GM19099 (cell line): Measurements from ENCODE around the gene MEMO1.

Experiments
- POLR2A ChIP-seq: IDR thresholded peaks from 3 replicates; pipeline ENCODE4 v1.6.1; 2011; ENCODE audit warnings: low read depth; ENCODE audit not compliant: insufficient read length; ENCODE audit errors: extremely low read depth

The MEMO1 gene

DNA sequence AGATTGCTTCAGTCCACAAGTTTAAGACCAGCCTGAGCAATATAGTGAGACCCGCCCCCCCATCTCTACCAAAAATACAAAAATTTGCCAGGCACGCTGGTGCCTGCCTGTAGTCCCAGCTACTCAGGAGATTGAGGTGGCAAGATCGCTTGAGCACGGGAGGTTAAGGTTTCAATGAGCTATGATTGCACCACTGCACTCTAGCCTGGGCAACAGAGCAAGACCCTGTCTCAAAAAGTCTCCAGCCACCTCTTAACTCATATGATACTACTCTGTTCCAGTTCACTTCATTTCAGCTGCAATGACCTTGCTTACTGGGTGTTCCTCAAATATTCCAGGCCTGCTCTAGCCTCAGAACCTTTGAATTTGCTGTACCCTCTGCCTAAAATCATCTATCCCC, 11.4 kb downstream of the MEMO1 start:
- TF ChIP-seq POLR2A: no peak

DNA sequence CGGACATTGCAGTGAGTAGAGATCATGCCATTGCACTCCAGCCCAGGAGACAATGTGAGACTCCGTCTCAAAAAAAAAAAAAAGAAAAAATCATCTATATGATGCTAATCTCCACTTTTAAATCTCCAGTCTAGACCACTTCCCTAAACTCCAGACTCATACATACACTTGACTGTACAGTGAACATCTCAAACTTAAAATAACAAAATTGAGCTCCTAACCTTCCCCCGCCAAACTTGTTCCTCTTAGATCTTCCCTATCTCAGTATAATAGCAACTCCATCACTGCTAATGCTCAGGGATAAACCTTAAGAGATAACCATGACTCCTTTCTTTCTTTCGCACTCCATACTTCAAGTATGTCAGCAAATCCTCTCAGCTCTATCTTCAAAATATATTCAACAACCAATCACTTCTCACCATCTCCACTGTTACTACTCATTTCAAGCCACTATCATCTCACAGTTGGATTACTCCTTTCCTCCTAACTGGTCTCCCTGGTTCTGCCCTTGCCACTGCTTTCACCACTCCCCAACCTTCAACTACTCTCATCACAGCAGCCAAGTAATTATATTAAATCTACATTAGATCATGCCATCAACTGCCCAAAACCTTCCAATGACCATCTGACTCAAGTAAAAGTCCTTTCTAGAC, 12.0 kb downstream of the MEMO1 start:
- TF ChIP-seq POLR2A: no peak

DNA sequence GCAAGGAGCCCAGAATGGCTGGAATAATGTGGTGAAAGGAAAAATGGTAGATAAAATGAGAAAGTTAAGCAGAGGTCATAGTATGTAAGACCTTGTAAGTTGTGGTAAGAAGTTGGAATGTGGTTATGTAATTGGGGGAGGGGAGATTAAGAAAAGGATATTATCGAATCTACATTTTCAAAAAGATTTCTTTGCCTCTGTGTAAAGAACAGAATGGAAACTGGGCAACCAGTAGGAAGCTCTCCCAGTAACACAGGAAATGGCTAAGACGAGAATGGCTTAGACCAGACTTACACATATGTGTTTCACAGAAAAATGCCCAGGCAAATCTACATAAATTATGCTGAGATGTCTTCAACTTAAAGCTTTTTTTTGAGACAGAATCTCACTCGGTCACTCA, 13.2 kb downstream of the MEMO1 start:
- no peak for TF ChIP-seq POLR2A

DNA sequence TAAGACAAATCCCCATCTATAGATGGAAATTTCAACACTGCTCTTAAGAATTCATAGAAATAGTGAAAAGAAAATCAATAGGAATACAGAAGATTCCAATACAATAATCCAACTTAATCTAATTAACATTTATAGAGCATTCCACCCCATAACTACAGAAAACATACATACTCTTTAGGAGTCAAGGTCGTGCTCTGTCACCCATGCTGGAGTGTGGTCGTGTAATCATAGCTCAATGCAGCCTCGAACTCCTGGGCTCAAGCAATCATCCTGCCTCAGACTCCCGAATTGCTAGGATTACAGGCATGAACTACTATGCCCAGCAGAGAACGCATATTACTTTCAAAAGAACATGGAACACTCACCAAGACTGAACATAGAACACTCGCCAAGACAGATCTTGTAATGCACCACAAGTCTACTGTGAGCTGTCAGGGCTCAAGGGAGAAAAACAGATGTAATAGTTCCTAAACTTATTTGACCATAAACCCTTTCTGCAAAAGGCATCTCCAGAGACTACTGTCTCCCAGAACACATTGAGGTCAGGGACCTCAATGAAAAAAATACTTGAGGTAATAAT, 14.1 kb downstream of the MEMO1 start:
- no peak for TF ChIP-seq POLR2A

DNA sequence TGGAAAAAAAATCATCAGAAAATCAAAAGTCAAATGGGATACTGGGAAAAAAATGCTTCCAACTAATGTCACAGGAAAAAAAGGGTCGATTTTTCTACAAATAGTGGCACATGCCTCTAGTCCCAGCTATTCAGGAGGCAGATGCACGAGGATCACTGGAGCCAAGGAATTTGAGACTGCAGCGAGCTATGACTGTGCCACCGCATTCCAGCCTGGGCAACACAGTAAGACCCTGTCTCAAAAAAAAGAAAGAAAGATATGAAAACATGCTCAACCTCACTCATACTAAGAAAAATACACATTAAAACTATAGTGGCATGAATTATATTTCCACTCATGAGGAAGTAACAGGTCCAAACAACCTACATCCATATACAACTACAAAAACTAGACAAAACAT, 17.9 kb downstream of the MEMO1 start:
- TF ChIP-seq POLR2A: no peak

DNA sequence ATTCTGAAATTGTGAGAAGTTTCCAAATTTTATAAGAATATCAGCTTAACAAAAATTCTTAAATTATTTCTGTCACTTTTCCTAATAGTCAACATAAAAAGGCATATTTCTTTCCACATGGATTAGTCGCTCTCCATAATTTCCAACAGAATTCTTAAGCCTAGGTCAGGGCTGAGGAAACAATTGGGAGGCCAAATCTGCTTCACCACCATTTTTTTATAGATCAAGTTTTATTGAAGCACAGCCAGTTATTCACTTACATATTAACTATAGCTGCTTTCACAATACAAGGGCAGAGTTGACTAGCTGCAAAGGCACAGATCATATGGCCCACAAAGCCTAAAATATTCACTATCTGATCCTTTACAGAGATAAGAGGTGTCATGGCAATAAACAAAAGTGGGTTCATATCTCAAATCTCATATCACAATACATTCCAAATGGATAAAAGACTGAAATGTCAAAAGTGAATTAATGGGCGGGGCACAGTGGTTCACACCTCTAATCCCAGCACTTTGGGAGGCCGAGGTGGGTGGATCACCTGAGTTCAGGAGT, 18.7 kb downstream of the MEMO1 start:
- TF ChIP-seq POLR2A: no peak

DNA sequence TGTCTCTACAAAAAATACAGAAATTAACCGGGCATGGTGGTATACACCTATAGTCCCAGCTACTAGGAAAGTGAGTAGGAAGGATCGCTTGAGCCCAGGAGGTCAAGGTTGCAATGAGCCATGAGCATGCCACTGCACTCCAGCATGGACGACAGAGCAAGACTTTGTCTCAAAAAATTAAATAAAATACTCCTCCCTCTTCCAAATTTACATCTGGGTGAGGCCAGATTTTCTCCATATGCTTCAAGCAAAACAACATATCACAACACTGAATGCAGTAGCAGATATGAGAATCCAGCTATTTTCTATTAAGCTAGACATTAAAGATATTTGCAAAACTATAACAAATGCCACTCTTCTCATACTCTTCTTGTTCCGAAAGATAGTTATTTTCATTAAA, 20.9 kb downstream of the MEMO1 start:
- TF ChIP-seq POLR2A: no peak

DNA sequence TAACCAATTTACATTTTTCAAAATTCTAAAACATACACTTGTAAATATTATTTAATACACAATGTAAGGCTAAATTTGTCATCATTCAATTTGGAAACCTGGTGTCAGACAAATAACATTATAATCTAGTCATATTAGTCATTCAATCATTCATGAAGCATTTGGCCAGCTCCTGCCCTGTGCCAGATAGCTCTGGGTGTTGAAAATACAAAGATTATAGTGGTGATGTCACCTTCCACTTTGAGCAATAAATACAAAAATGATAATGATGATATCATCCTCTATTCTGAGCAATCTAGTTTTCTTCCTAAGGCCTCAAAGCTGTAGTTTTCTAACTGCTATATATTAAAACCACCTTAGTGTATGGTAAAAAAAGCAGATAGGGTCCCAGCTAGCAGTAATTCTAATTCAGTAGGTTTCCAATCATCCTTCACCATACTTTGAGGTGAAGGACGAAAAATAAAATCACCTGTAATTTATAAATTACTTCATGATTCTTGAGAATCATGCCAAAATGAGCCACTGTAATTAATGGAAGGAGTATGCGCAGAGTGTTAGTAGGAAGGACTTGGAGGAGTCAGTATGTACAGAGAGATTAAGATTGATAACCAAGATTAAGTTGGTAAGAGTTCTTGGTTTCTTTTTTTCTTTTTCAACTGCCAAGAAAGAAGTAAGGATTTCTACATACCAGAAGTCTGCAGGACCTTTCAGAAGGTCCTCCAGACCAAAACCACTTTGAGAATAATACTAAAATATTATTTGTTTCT, 23.2 kb downstream of the MEMO1 start:
- TF ChIP-seq POLR2A: no peak

DNA sequence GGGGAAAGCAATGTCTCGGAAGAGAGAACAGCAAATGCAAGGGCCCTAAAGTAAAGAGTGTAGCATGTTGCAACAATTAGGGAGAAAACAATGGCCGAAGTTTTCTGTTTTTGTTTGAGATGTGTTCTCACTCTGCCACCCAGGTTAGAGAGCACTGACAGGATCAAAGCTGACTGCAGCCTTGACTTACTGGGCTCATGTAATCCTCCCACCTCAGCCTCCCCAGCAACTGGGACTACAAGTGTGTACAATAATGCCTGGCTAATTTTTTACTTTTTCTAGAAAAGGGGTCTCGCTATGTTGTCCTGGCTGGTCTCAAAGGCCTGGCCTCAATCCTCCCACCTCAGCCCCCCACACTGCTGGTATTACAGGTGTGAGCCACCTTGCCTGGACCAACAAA, 23.9 kb downstream of the MEMO1 start:
- no peak for TF ChIP-seq POLR2A

DNA sequence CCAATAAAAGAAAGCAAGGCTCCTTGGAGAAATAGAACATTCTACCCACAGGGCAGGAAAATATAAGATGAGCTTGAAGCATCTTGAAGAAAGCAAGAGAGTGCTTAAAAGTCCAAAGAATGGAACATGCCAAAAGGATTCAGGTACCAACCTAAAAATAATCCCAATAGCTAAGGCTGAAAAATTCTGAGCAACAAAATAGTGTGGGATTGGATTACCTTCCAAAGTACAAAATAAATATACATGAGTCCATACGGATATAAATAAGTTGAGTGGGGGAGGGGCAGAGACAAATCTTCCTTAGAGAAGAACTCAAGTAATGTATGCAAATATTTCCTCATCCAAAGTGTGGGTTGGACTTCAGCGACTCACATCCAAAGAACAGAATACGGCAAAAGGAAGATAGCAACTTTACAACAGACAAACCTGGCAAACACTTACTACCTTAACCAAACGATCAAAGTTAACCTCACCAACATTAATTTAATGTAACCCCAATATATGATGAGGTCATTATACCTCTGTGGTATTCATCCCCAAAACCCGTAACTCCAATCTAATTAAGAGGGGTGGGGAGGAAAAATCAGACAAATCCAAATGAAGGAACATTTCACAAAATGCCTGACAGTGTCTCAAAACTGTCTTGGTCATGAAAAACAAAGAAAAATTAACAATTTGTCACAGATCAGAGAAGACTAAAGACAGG, 26.9 kb downstream of the MEMO1 start:
- TF ChIP-seq POLR2A: no peak

DNA sequence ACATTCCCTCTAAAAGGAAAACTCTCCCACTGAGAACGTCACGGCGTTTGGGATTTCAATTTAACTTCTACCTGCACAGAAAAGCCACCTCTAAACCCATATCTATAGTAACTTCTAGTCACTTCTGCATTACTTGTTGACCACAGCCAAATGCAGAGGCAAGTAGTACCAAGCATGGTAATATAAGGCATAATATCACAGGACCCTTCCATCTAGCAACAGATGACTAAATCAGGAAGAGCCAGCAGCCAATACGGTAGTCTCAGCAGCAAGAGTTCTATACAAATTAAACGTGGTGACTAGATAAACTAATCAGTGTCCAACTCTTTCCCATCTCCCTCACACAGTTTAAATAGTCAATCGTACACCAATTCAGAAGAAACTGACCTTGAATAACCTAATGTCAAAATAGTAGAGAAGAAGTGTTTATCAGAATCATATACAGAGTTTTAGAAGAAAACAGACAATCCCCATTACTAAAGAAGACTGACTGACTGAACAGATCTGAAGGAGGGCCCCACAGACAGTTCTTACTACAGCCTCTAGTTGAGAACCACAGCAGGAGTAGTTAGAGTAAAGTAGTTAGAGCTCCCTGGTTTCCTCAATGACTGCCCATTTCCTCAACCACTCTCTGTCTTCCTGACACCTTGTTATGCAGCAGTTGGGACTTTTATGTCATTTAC, 30.0 kb downstream of the MEMO1 start:
- TF ChIP-seq POLR2A: no peak

DNA sequence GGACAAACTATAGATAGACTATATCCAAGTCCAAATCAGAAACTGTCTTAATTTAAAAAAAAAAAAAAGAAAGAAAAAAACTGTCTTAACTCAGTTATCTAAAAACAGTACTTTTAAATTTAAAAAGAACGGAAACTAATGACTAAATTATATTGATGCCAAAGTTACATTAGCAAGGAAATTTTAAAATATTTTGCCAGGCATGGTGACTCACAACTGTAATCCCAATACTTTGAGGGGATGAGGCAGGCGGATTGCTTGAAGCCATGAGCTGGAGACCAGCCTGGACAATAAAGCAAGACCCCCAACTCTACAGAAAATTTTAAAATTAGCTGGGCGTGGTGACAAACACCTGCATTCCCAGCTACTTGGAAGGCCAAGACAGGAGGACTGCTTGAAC, 30.9 kb downstream of the MEMO1 start:
- TF ChIP-seq POLR2A: no peak

DNA sequence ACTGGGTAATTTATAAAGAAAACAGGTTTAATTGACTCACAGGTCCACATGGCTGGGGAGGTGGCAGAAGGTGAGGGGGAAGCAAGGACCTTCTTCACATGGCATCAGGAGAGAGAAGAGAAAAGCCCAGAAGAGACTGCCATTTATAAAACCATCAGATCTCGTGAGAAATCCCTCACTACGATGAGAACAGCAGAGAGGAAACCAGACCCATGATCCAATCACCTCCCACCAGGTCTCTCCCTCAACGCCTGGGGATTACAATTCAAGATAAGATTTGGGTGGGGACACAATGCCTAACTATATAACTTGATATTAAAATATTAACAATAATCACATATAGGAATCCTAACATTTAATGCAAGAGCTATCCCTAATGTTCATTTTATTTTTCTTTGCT, 31.8 kb downstream of the MEMO1 start:
- TF ChIP-seq POLR2A: no peak

DNA sequence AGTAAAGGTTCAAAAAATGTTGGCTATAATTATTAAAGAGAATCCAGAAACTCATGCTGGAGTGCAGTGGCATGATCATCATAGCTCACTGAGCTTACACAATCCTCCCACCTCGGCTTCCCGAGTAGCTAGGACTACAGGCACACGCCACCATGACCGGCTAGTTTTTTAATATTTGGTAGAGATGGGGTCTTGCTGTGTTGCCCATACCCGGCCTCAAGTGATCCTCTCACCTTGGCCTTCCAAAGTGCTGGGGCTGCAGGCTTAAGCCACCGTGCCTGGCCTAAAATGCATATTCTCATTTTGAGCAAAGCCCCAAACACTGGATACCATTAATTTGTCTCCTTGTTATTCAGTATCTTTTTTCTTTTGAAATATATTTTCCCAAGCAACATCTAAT, 32.4 kb downstream of the MEMO1 start:
- TF ChIP-seq POLR2A: no peak

DNA sequence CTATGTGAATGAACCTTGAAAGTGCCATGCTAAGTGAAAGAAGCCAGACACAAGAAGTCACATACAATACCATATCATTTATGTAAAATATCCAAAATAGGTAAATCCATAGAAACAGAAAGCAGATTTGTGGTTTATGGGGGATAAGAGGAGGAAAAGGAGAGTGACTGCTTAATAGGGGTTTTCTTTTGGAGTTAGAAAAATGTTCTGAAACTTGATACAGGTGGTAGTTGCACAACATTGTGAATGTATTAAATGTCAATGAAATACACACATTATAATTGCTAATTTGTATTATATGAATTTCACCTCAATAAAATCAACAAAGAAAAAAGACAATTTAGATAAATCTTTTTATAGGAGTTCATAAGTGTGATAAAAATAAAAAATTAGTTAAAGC, 37.1 kb downstream of the MEMO1 start:
- TF ChIP-seq POLR2A: no peak
